ENCODE measurements around the gene SPRN.

Gene SPRN

GRCh38 chr10:133399123-133399601 is 25.3 kb downstream of the SPRN start:
- CTCF ChIA-PET, result no interaction called here
- no peak for TF ChIP-seq CTCF (IDR thresholded peaks at IDR 0.05; ENCODE audit: insufficient read depth, low read length, missing control alignments)
- POLR2A ChIA-PET, result no interaction called here
- no peak overlapping the region for H3K4me3 ChIP-seq (ENCODE audit: low read depth, low read length)
- DNase-seq (ENCODE audit: low read depth, low spot score), result no peak

- H3K4me3 ChIP-seq (ENCODE audit: low read depth, low read length), result no peak overlapping the region
- POLR2A ChIA-PET, result no interaction called here
- CTCF ChIA-PET, result no interaction called here
- DNase-seq (ENCODE audit: low read depth, low spot score), result no peak
- no peak for TF ChIP-seq CTCF (IDR thresholded peaks at IDR 0.05; ENCODE audit: insufficient read depth, low read length, missing control alignments)
Measured at GRCh38 chr10:133397938-133398337, 26.5 kb downstream of the SPRN start.

DNA sequence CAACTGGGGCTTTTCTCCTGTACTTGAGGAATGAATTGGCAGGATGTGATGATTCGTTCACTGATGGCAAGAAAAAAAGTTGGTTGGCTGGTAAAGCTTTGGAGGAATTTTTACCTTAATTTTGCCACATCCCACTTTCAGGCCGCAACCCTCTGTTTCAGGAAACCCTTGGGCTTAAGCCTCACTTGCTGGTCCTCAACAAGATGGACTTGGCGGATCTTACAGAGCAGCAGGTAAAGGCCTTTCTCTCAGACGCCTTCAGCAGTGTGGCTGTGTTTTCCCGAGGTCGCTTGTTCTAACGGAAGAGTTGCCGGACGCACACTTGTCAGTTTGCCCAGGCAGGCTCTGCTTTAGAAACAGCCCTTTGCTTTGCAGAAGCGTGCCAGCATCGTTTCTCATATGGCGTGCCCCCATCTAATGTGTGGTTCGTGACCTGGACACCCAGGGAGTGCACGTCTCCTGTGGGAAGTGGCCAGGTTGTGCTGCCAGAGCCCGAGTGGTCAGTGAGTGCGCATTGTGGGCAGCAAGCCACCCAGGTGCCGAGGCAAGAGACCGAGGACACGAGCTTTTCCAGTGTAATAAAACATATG is 28.3 kb downstream of the SPRN start:
- no peak for TF ChIP-seq CTCF (IDR thresholded peaks at IDR 0.05; ENCODE audit: insufficient read depth, low read length, missing control alignments)
- no peak overlapping the region for H3K4me3 ChIP-seq (ENCODE audit: low read depth, low read length)
- POLR2A ChIA-PET, result no interaction called here
- no peak for DNase-seq (ENCODE audit: low read depth, low spot score)
- CTCF ChIA-PET, result interaction anchor here (3.2 kb wide), 1 partner anchor 67 kb away, joined by 8 read pairs; no protein-coding TSS in a partner anchor

GRCh38 chr10:133394801-133395221 is 29.6 kb downstream of the SPRN start:
- no peak for DNase-seq (ENCODE audit: low read depth, low spot score)
- H3K4me3 ChIP-seq (ENCODE audit: low read depth, low read length), result peak overlapping the region; percentile 86
- no peak for TF ChIP-seq CTCF (IDR thresholded peaks at IDR 0.05; ENCODE audit: insufficient read depth, low read length, missing control alignments)
- CTCF ChIA-PET, result interaction anchor here (3.2 kb wide), 1 partner anchor 65 kb away, joined by 8 read pairs; no protein-coding TSS in a partner anchor
- POLR2A ChIA-PET, result no interaction called here

- H3K4me3 ChIP-seq (ENCODE audit: low read depth, low read length), result peak within 1 kb of the TSS; percentile 86
- peak; percentile 15 for TF ChIP-seq CTCF (IDR thresholded peaks at IDR 0.05; ENCODE audit: insufficient read depth, low read length, missing control alignments)
- no peak for DNase-seq (ENCODE audit: low read depth, low spot score)
- CTCF ChIA-PET, result interaction anchor here (3.2 kb wide), 1 partner anchor 65 kb away, joined by 8 read pairs; no protein-coding TSS in a partner anchor
- POLR2A ChIA-PET, result interaction anchor here (0.7 kb wide), 1 partner anchor 15 kb away, joined by 3 read pairs; the partner anchor contains the start of gene PAOX
Measured at GRCh38 chr10:133394064-133394663, 30.3 kb downstream of the SPRN start, which contains the start of gene MTG1. Gene MTG1 (plus strand): TSS chr10:133394157. CDS start chr10:133394221, 64 bp downstream.

DNA sequence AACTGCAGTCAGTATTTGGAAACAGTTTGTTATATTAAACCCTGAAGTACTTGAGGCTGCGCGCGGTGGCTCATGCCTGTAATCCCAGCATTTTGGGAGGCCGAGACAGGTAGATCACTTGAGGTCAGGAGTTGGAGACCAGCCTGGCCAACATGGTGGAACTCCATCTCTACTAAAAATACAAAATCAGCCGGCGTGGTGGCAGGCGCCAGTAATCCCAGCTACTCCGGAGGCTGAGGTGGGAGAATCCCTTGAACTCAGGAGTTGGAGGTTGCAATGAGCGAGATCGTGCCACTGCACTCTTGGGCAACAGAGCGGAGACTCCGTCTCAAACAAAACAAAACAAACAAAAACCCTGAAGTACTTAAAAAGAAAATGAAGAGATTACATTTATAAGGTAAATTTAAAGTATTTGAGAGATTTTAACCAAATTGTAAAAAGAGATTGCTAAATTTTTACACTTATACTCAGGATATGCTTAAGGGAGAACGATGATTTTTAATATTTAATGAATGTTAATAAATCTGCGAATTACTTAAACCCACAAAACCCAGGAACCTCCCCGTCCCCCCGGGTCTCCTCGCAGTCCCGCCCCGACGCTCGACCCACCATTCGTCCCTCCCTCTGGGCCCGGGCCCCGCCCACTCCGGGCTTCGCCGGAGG is 30.9 kb downstream of the SPRN start:
- no peak for DNase-seq (ENCODE audit: low read depth, low spot score)
- no peak for TF ChIP-seq CTCF (IDR thresholded peaks at IDR 0.05; ENCODE audit: insufficient read depth, low read length, missing control alignments)
- POLR2A ChIA-PET, result interaction anchor here (0.7 kb wide), 1 partner anchor 15 kb away, joined by 3 read pairs; the partner anchor contains the start of gene PAOX
- peak overlapping the region; percentile 19 for H3K4me3 ChIP-seq (ENCODE audit: low read depth, low read length)
- CTCF ChIA-PET, result no interaction called here

Measured in AG04449 (cell line).